Adipocyte (in vitro differentiated cells): ENCODE results near the gene GDF9.

Source experiments
- DNase-seq: peaks from one replicate; pipeline ENCODE4 v3.0.0-alpha.2; 2015; ENCODE audit warnings: low read depth
- H3K27me3 ChIP-seq: replicated peaks from 2 replicates; pipeline ENCODE4 v1.7.0; 2013; ENCODE audit warnings: mild to moderate bottlenecking, low read length, moderate library complexity; ENCODE audit not compliant: control insufficient read depth, insufficient read depth
- H3K36me3 ChIP-seq: 2 replicates; pipeline ENCODE4 v1.7.0; 2013; ENCODE audit warnings: low read length, mild to moderate bottlenecking, moderate library complexity; ENCODE audit not compliant: control insufficient read depth, insufficient read depth, severe bottlenecking
- H3K4me1 ChIP-seq: 2 replicates; pipeline ENCODE4 v1.7.0; 2013; ENCODE audit warnings: mild to moderate bottlenecking, low read length, moderate library complexity; ENCODE audit not compliant: control insufficient read depth, insufficient read depth
- H3K4me3 ChIP-seq: 2 replicates; pipeline ENCODE4 v1.7.0; 2013; ENCODE audit warnings: mild to moderate bottlenecking, low read length, moderate library complexity
- H3K9ac ChIP-seq: 2 replicates; pipeline ENCODE4 v1.7.0; 2013; ENCODE audit warnings: mild to moderate bottlenecking, low read length, moderate library complexity
- H3K9me3 ChIP-seq: 2 replicates; pipeline ENCODE4 v1.7.0; 2013; ENCODE audit warnings: mild to moderate bottlenecking, low read length, moderate library complexity; ENCODE audit not compliant: control insufficient read depth

GDF9 gene

DNA sequence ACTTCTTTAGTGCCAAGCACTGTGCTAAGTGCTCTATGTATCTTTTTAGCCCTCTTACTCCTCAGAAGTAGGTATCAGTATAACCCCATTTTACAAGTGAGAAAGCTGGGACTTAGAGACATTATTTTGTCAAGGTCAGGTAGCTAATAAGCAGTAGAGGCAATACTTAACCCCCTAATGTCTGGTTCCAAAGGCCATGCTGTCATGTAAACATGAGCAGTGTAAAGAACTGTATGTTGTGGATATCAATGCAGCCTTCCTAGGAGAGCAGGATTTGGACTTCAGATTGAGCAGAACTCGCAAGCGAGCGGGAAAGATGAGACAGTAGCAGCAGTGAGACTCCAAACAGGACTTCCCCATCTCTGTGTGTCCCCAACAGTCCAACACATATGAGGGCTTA is 32.2 kb downstream of the GDF9 start:
- peaks cover 12% of the 10 kb centered on the region for H3K4me1 ChIP-seq
- no peaks in the 10 kb centered on the region for H3K9me3 ChIP-seq
- no peak for DNase-seq
- no peaks in the 10 kb centered on the region for H3K36me3 ChIP-seq
- H3K27me3 ChIP-seq = no peaks in the 10 kb centered on the region
- H3K9ac ChIP-seq = no peak overlapping the region
- H3K4me3 ChIP-seq = no peak overlapping the region

DNA sequence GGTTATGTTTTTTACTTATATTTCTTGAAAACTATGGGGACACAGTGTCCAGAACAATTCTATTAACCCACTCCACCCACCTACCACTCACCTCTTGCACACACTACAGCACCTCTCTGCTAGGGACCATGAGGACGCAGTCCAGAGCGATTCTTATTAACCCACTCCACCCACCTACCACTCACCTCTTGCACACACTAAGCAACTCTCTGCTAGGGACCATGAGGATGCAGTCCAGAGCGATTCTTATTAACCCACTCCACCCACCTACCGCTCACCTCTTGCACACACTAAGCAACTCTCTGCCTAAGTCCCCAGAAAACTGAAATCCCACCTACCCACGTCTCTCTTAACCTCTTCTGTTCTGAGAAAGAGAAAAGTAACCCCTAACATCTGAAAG is 33.7 kb downstream of the GDF9 start:
- no peak overlapping the region for H3K9ac ChIP-seq
- peaks cover 7% of the 10 kb centered on the region for H3K4me1 ChIP-seq
- DNase-seq = no peak
- no peaks in the 10 kb centered on the region for H3K9me3 ChIP-seq
- no peaks in the 10 kb centered on the region for H3K27me3 ChIP-seq
- H3K4me3 ChIP-seq = no peak overlapping the region
- no peaks in the 10 kb centered on the region for H3K36me3 ChIP-seq

DNA sequence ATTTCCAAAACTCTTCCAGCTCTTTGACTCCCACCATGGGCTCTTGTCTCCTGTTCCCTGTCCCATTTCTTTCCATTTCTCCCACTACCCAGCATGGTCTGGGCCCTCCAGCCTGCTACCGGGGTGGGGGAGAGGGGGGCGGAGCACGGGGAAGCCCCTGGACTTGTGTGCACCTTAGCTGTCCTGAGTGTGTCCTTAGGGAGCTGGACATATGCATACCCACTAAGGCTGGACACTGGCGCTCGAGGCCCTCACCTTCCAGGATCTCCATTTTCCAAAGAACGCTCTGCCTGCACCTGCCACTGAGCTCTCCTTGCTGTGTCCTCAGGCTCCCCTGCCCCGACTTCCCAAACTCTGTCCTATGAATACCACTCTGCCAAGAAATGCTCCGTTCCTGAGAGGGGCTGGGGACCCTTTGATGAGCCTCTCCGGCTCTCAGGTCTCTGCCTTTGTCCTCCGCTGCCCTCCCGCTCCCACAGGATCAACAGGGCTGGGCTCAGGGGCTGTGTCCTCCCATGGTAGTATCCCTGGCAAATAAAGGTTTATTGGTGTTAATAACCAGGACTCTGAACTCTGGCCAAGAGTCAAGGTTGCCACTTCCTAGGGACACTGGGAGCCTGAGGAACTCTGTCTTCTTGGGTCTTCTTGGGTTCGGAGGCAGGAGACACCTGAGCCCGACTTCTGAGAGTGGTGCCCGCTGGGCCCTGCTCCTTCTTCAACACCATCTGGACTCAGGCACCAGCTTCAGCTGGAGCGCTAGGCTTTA is 35.0 kb downstream of the GDF9 start:
- Histone ChIP-seq H3K27me3 (no peaks in the 10 kb centered on the region), H3K36me3 (no peaks in the 10 kb centered on the region), H3K4me3 (peak overlapping the region; percentile 86), H3K4me1 (peaks cover 7% of the 10 kb centered on the region), H3K9me3 (no peaks in the 10 kb centered on the region), H3K9ac (peak overlapping the region; percentile 86)
- DNase-seq = no peak

DNA sequence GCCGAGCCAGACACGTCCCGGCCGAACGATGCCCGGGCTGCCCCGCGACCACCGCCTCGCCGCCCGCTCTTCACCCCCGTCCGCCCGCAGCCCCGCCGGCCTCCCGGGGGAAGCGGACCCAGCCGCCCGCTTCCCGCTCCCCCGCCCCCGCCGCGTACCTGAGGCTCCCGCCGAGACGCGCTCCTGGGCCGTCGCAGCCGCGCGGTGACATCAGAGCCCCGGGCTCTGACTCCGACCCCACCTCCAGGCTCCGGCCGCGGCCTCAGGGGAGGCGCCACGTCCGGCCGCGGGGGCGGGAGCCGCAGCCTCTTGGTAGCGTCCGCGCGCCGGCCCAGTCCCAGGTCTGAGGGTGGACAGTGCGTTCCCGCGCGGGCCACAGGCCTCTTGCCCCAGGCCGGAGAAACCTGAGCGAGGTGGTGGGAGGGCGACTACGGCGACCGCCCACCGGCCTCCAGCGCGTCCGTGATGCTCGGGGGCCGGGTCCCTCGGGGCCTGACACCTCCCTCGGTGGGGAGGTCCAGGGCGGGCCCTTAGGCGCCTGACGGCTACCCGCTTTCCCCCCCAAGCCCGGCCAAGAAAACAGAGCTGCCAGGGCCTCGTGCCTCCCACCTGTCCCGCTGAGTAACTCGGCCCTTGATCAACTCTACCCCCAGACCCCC is 35.7 kb downstream of the GDF9 start, which contains the start of gene SHROOM1:
TSS of gene SHROOM1 (minus strand) at position 212 of the 659 bp plus-strand sequence. CDS start 4,507 bp downstream, outside the sequence.
- Histone ChIP-seq H3K36me3 (no peaks in the 10 kb centered on the region), H3K27me3 (no peaks in the 10 kb centered on the region), H3K9ac (peak within 1 kb of the TSS; percentile 86), H3K4me3 (peak within 1 kb of the TSS; percentile 86), H3K4me1 (peaks cover 7% of the 10 kb centered on the region), H3K9me3 (no peaks in the 10 kb centered on the region)
- peak; percentile 75 for DNase-seq

DNA sequence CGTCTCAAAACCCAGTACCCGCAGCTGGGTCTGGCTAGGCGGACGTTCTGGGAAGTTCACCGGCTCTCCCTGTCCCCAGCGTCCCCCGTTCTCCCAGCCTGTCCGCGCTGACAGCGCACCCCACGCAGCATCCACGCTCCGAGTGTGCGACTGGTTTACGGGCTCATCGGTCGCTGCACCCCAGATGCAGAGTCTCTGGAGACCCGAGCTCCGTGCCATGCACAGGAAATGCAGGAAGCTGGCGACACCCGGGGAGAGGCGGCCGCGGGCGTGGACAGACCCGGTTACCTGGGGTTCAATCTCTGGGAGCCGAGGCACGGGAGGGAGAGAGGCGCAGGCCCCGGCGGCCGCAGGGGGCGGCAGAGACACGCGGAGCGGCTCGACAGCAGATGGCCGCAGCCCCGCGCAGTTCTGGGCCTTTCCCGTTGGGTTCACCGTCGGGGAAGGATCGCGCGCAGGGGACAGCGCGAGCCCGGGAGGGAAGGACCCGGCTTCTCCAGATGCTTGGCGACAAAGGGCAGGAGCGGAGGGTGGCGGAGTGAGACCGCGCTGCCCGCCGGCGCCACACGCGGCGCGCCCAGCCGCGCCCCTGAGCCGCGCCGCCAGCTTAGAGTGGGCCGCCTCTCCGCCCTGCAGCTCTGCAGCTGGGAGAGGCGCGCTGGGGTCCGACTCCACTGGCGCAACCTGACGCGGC is 36.4 kb downstream of the GDF9 start:
- Histone ChIP-seq H3K27me3 (no peaks in the 10 kb centered on the region), H3K9ac (peak overlapping the region; percentile 86), H3K4me1 (peaks cover 7% of the 10 kb centered on the region), H3K9me3 (no peaks in the 10 kb centered on the region), H3K4me3 (peak overlapping the region; percentile 86), H3K36me3 (peaks cover 2% of the 10 kb centered on the region)
- DNase-seq = peak; percentile 91

DNA sequence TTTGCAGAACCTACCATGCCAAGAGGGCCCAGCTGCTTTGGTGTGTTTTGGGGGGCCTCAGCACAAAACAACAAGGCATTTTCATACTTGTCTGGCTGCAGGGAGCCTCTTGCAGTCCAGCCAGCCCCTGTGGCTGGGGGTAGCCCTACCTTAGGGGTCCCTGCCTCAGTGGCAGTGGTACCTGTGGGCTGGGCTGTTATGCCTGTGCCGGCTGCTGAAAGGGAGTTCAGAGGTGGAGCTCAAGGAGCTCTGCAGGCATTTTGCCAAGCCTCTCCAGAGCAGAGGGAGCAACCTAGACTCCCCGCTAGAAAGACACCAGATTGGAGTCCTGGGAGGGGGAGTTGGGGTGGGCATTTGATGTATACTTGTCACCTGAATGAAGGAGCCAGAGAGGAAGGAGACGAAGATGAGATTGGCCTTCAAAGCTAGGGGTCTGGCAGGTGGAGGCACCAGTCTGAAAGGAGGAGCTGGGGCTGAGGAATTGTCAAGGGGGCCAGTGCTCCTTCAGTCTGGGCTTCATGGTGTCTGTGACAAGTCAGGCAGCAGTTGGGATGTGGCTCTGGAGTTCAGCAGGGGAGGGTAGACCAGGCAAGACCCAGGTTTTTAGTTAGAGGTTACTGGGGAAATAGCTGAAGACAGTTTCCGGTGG is 37.3 kb downstream of the GDF9 start:
- Histone ChIP-seq H3K9me3 (no peaks in the 10 kb centered on the region), H3K27me3 (no peaks in the 10 kb centered on the region), H3K36me3 (peaks cover 6% of the 10 kb centered on the region), H3K4me1 (peaks cover 7% of the 10 kb centered on the region), H3K9ac (peak overlapping the region; percentile 86), H3K4me3 (no peak overlapping the region)
- no peak for DNase-seq

DNA sequence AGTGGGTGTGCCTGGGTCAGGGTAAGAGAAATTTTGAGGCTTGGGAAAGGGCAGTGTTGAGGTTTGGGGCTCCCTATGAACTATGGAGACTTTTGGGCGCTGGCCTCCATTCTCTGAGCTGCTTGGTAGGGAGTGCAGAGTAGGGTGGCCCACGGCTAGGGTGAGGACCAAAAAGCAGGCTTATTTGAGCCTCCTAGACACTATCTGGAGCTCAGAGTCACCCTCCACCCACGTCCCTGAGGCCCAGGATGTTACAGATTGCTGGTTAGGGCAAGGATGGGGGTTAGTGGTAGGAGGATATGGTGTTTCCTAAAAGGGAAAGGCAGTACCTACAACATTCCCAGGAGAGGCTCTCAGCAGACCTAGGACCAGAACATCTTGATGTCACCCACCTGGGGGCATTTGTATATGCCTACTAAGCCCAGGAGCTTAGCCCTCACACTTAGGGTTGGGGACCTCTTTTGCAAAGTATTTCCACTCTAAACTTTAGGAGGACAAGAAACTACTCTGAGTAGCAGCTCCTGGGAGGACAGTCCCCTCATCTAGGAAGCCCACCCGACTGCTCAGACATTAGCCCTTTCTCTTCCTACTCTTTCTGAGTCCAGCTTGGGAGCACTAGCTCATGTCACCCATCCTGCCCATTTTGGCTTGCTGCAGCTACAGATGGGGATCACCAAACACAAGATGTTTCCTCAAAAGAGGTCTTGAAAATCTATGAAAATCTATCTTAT is 38.2 kb downstream of the GDF9 start:
- peaks cover 6% of the 10 kb centered on the region for H3K36me3 ChIP-seq
- H3K4me3 ChIP-seq = no peak overlapping the region
- DNase-seq = no peak
- no peak overlapping the region for H3K9ac ChIP-seq
- H3K4me1 ChIP-seq = peaks cover 7% of the 10 kb centered on the region
- H3K9me3 ChIP-seq = no peaks in the 10 kb centered on the region
- no peaks in the 10 kb centered on the region for H3K27me3 ChIP-seq

DNA sequence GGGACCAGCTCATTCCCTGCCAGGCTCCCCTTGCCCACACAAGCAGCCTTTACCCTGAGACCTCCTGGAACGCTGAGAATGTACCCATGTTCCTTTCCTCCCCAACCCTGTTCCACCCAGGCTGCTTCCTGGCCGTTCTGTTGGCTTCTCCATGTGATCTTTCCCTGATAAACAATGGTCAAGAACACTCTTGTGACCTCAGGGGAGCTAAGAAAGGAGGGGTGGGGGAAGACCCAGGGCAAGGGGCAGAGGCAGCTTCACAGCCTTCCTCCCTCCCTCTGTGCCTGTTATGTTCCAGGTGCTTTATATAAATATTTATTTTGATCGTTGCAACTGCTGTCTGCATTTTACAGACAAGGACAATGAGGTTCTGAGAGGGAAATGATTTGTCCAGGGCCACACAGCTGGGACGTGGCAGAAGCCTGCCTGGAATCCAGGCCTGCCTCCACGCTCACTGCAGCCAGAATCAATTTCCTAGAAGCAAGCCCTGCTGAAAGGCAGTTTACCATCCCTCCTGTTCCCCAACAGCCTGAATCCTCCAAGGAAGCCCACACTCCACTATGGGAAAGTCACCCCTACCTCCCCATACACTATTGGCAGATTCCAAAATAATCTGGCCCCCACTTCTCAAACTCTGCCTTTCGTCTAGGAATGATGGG is 39.7 kb downstream of the GDF9 start:
- Histone ChIP-seq H3K9ac (no peak overlapping the region), H3K9me3 (no peaks in the 10 kb centered on the region), H3K27me3 (no peaks in the 10 kb centered on the region), H3K4me3 (no peak overlapping the region), H3K4me1 (peaks cover 8% of the 10 kb centered on the region), H3K36me3 (peaks cover 6% of the 10 kb centered on the region)
- no peak for DNase-seq

DNA sequence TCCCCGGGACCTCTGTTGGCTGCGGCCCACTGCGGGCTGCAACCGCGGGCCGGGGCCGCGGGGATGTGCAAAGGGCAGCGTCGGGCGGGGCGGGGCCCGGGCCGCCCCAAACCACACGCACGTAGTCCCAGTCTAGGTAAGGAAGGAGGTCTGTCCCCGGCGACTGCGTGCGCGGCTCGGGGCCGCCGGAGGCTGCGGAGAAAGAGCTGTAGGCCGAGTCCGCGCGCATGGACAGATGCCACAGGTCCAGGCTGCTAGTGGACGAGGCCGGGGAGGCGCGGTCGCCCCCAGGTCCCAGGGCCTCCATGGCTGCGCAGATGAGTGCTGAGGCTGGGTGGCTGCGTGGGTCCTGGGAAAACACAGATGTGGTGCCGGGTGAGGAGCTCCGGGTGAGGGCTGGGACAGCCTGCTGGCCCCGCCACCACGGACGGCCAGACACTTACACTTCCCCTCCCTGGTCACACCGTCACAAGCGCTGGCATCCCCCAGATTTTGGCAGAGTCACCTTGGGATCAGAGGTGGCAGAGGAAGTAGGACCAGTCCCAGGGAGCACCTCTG is 40.4 kb downstream of the GDF9 start:
- no peaks in the 10 kb centered on the region for H3K9me3 ChIP-seq
- H3K27me3 ChIP-seq = no peaks in the 10 kb centered on the region
- H3K36me3 ChIP-seq = peaks cover 6% of the 10 kb centered on the region
- H3K4me3 ChIP-seq = no peak overlapping the region
- H3K9ac ChIP-seq = no peak overlapping the region
- peaks cover 8% of the 10 kb centered on the region for H3K4me1 ChIP-seq
- DNase-seq = no peak
